ENCODE data around the gene ERFL.

Gene ERFL

DNA sequence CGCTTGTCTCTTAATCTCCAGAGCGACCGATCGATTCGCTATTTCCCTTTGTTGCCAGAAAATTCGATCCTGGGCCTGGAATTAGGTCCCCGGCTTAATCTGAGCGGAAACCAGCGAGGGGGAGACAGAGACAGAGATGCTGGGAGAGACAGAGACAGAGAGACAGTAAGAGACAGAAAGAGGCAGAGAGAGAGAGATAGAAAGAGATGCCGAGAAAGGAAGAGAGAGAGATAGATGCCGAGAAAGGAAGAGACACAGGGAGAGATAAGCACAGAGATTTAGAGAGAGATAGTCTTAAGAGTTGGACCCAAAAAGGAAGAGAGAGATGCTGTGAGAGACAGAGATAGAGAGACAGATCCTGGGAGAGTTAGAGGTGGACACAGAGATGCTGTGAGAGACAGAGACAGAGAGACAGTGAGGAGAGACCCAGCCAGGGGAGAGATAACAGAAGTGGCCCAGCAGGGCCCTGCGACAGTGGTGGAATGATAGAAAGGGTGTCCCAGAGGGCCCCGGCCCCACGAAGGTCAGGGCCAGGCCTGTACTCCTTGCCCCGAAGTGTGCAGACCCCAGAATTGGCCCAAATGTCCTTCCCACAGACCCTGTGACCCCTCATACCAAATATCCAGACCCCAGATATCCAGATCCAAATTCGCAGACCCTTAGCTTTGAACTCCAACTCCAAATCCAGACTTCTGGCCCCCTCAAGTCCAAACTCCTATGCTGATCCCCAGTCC lies 1.3 kb downstream of the ERFL start:
- Histone ChIP-seq H3K27ac (ENCODE audit: low read depth, low read length) (no peak overlapping the region), H3K4me3 (ENCODE audit: low read depth in 1 of 2, low read length in 2 of 2) (no peak overlapping the region), H3K9ac (ENCODE audit: low read depth in 1 of 2, low read length in 2 of 2) (no peak overlapping the region), H3K4me1 (ENCODE audit: control insufficient read depth in 1 of 2, insufficient read depth in 2 of 2, low read length in 2 of 2) (peaks cover 9 to 10% of the 10 kb centered on the region in 2 donors), H3K36me3 (ENCODE audit: control insufficient read depth in 1 of 2, insufficient read depth in 2 of 2, low read length in 2 of 2) (no peaks in the 10 kb centered on the region), H3K27me3 (ENCODE audit: control insufficient read depth in 1 of 2, insufficient read depth in 2 of 2, low read length in 2 of 2) (peaks cover 77 to 89% of the 10 kb centered on the region in 2 donors), H3K9me3 (ENCODE audit: control insufficient read depth in 1 of 2, low read length in 2 of 2) (no peaks in the 10 kb centered on the region)

DNA sequence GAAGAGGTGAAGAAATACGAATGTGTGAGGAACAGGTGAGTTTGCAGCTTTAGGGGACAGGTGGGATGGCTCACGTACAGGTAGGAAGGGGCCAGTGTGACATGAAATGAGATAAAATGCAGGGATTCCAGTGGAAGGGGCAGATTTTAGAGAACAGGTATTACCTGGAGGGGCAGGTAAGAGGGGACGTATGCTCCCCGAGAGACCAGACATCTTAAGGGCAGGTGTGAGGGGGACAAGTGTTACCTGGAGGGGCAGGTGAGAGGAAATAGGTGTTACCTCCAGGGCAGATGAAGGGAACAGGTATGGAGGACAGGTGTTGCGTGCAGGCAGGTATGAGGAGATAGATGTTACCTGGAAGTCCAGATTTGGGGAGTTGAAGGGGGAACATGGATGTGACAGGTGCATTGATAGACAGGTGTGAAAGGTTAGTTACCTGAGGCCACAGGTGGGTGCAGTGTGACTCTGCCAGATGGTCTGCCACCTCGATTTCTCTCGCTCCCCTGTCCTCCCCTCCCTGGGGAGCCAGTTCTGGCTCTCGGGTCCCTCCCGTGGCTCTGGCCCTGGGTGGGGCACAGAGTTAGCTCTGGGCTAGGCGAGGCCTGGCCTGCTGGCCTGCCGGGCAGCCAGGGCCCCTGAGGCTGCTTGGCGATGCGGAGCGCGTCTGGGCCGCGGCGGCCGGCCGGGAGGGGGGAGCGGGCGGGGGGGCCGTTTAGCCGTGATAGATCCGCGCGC lies 2.1 kb downstream of the ERFL start:
- H3K9me3 ChIP-seq (ENCODE audit: control insufficient read depth in 1 of 2, low read length in 2 of 2): no peaks in the 10 kb centered on the region
- no peak overlapping the region for H3K9ac ChIP-seq (ENCODE audit: low read depth in 1 of 2, low read length in 2 of 2)
- H3K4me1 ChIP-seq (ENCODE audit: control insufficient read depth in 1 of 2, insufficient read depth in 2 of 2, low read length in 2 of 2): peaks cover 9 to 10% of the 10 kb centered on the region in 2 donors
- H3K27me3 ChIP-seq (ENCODE audit: control insufficient read depth in 1 of 2, insufficient read depth in 2 of 2, low read length in 2 of 2): peaks cover 76 to 88% of the 10 kb centered on the region in 2 donors
- no peak overlapping the region for H3K4me3 ChIP-seq (ENCODE audit: low read depth in 1 of 2, low read length in 2 of 2)
- no peaks in the 10 kb centered on the region for H3K36me3 ChIP-seq (ENCODE audit: control insufficient read depth in 1 of 2, insufficient read depth in 2 of 2, low read length in 2 of 2)
- no peak overlapping the region for H3K27ac ChIP-seq (ENCODE audit: low read depth, low read length)

DNA sequence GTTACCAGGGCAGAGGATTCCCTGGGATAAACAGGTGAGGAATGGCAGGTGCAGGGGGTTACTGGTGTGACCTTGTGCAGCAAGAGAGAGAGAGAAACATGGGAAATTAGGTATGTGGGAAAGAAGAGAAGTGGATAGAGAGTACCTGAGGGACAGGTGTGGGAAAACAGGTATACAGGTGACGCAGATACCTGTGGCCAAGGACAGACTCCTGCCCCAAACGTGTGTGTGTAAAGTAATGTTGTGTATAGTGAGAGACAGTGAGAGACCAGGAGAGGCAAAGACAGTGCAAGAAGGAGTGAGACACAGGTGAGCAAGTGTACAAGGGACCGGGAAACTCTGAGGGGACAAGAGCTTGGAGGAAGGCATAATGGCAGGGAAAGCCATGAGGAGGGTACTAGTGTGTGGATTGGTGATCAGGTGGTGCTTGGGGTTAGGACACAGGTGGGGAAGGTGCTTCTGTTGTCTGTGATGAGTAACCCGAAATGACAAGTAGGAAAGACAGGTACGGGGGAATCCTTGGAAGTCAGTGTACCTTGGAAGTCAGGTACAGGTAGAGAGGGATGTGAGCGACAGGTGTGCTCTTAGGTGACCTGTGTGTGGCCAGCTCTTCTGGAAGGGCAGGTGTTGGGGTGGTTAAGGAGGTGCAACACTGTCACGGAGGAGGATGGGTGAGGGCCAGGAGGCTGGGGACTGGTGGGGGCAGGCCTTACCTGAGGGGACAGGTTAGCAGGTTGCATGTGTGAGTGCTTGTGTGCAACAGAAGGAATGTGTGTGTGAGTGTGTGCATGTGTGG lies 2.8 kb downstream of the ERFL start:
- Histone ChIP-seq H3K9me3 (ENCODE audit: control insufficient read depth in 1 of 2, low read length in 2 of 2) (no peaks in the 10 kb centered on the region), H3K36me3 (ENCODE audit: control insufficient read depth in 1 of 2, insufficient read depth in 2 of 2, low read length in 2 of 2) (no peaks in the 10 kb centered on the region), H3K4me3 (ENCODE audit: low read depth in 1 of 2, low read length in 2 of 2) (no peak overlapping the region), H3K9ac (ENCODE audit: low read depth in 1 of 2, low read length in 2 of 2) (no peak overlapping the region), H3K4me1 (ENCODE audit: control insufficient read depth in 1 of 2, insufficient read depth in 2 of 2, low read length in 2 of 2) (peaks cover 9 to 12% of the 10 kb centered on the region in 2 donors), H3K27me3 (ENCODE audit: control insufficient read depth in 1 of 2, insufficient read depth in 2 of 2, low read length in 2 of 2) (peaks cover 76 to 88% of the 10 kb centered on the region in 2 donors), H3K27ac (ENCODE audit: low read depth, low read length) (no peak overlapping the region)

DNA sequence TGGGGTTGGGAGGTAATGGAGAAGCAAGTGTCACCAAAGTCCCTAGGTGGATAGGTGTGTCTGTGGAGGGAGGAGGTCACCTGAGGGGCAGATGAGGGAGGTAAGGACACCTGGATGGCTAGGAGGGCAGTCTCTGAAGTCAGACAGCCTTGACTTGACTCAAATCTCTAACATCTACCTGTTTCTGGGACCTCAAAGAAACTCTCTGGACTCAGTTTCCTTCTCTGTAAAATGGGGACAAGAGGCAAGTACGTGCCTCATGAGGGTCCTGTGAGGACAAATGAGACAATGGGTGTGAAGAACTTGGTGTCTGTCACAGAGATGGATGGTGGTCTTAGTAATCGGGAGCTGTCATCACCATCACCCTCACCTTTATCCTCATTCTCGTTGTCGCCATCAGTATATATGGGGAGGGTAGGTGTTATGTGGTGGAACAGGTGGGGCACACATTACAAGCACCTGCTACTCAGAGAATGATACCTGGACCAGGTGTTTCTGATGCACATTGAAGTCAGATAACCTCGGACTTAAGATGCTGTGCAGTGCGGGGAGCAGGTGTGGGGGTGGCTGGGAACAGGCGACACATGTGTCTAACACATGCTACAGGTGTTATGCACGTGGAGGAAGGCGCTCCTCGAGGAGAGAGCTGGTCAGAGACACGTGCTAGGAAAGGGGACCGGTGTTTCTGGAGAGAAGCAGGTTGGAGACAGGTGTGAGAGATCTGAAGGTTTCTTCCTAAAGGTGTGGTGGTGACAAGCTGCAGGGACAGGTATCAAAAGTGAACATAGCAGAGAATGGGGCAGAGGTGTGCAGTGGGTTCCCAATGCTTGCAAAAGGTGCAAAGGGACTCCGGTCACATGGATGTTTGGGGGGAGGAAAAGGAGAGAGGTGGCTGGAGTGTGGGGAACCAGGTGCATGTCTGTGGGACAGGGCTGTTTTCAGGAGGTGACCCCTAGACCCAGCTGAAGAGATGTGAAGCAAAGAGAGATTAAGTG lies 3.8 kb downstream of the ERFL start:
- H3K9ac ChIP-seq (ENCODE audit: low read depth in 1 of 2, low read length in 2 of 2): no peak overlapping the region
- no peaks in the 10 kb centered on the region for H3K9me3 ChIP-seq (ENCODE audit: control insufficient read depth in 1 of 2, low read length in 2 of 2)
- no peak overlapping the region for H3K4me3 ChIP-seq (ENCODE audit: low read depth in 1 of 2, low read length in 2 of 2)
- no peak overlapping the region for H3K27ac ChIP-seq (ENCODE audit: low read depth, low read length)
- H3K27me3 ChIP-seq (ENCODE audit: control insufficient read depth in 1 of 2, insufficient read depth in 2 of 2, low read length in 2 of 2): peaks cover 76 to 83% of the 10 kb centered on the region in 2 donors
- peaks cover 9 to 11% of the 10 kb centered on the region in 2 donors for H3K4me1 ChIP-seq (ENCODE audit: control insufficient read depth in 1 of 2, insufficient read depth in 2 of 2, low read length in 2 of 2)
- H3K36me3 ChIP-seq (ENCODE audit: control insufficient read depth in 1 of 2, insufficient read depth in 2 of 2, low read length in 2 of 2): no peaks in the 10 kb centered on the region

DNA sequence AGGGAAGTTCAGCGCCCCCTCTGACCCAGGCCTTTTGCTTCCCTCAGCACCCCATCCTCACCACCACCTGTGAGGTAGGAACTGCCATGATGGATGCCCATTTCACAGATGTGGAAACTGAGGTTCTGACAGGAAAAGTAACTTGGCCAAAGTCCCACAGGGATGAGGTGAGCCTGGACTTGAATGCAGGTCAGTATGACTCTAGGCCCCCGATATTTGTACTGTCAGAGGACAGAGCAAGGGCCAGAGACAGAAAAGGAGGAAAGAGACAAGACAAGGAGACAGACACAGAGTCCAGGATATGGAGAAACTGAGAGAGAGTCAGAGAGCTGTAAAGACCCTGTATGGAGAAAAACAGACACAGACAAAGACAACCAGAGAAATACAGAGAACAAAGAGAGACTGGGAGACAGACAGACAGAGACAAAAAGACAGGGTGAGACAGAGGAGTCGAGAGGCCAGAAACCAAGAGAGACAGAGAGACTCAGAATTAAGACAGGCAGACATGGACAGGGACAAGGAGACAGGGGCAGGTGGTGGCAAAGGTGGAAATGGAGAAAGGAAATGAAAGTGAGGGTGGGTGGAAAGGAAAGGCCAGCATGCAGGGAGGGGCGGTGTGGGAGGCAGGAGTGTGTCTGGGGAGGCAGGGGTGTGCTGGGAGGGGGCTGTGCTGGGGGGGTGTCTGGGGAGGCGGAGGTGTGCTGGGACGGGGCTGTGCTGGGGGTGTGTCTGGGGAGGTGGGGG lies 5.0 kb downstream of the ERFL start:
- no peaks in the 10 kb centered on the region for H3K36me3 ChIP-seq (ENCODE audit: control insufficient read depth in 1 of 2, insufficient read depth in 2 of 2, low read length in 2 of 2)
- no peak overlapping the region for H3K9ac ChIP-seq (ENCODE audit: low read depth in 1 of 2, low read length in 2 of 2)
- H3K27ac ChIP-seq (ENCODE audit: low read depth, low read length): no peak overlapping the region
- no peaks in the 10 kb centered on the region for H3K9me3 ChIP-seq (ENCODE audit: control insufficient read depth in 1 of 2, low read length in 2 of 2)
- peaks cover 0 to 3% of the 10 kb centered on the region in 2 donors for H3K4me1 ChIP-seq (ENCODE audit: control insufficient read depth in 1 of 2, insufficient read depth in 2 of 2, low read length in 2 of 2)
- H3K27me3 ChIP-seq (ENCODE audit: control insufficient read depth in 1 of 2, insufficient read depth in 2 of 2, low read length in 2 of 2): peaks cover 75 to 79% of the 10 kb centered on the region in 2 donors
- no peak overlapping the region for H3K4me3 ChIP-seq (ENCODE audit: low read depth in 1 of 2, low read length in 2 of 2)

DNA sequence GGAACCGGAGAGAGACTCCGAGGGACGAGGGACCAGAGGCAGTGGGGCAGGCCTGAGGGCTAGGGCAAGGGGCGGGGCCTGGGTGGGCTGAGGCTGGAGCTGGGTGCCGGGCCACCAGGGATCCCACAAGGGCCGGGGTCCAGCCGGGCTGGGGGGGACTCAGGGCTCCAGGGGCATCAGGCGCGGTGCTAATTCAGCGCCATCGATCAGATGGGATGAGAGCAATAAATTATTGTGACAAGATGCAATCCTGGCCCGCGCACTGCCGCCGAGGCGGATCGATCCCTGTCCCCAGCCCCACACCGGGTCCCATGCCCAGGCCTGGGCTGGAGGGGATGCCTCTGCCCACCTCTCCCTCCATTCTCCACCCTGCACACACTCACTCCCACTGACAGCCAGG lies 5.7 kb downstream of the ERFL start:
- Histone ChIP-seq H3K4me1 (ENCODE audit: control insufficient read depth in 1 of 2, insufficient read depth in 2 of 2, low read length in 2 of 2) (peaks cover 0 to 3% of the 10 kb centered on the region in 2 donors), H3K4me3 (ENCODE audit: low read depth in 1 of 2, low read length in 2 of 2) (no peak overlapping the region), H3K36me3 (ENCODE audit: control insufficient read depth in 1 of 2, insufficient read depth in 2 of 2, low read length in 2 of 2) (no peaks in the 10 kb centered on the region), H3K27me3 (ENCODE audit: control insufficient read depth in 1 of 2, insufficient read depth in 2 of 2, low read length in 2 of 2) (peaks cover 77 to 83% of the 10 kb centered on the region in 2 donors), H3K27ac (ENCODE audit: low read depth, low read length) (no peak overlapping the region), H3K9ac (ENCODE audit: low read depth in 1 of 2, low read length in 2 of 2) (no peak overlapping the region), H3K9me3 (ENCODE audit: control insufficient read depth in 1 of 2, low read length in 2 of 2) (no peaks in the 10 kb centered on the region)

DNA sequence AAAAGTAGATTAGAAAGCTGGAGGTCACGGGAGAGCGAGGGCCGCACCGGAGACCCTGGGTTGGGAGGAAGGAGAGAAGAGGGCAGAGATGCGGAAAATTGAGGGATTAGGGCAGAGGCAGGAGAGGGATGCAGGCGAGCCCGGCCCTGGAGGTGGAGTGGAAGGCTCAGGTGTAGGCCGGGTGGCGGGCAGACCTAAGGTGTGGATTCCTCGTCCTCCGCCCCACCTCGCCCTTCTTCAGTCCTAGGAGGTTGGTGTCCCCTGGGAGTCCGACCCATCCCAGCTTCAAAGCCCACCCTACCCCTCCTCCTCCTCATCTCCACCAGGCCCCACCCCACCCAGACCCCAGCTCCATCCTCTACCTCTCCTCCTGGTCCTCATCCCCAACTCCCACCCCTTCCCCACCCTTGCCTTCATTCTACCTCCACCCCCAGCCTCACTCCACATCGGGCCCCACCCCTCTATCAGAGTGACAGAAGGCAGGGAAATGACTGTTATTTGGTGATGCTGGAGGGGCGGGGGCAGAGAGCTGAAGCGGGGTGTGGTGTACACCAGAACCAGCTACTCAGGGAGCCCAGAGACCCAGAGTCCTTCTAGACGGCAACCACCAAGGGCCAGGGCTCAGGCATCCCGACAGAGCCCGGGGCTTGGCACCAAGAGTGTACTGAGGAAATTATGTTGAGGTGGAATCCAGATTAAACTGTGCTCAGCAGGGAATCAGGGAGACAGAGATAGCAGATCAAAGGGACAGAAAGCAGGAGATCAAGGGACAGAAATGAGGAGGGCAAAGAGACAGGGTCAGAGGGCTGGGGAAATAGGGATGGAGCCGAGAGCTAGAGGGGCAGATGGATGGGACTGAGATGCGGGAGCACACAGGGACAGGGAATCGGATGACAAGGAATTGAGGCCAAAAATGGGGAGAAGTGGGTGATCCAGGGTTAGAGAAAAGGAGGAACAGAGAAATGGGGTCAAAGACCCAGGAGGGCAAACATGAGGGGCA lies 6.4 kb downstream of the ERFL start:
- Histone ChIP-seq H3K27me3 (ENCODE audit: control insufficient read depth in 1 of 2, insufficient read depth in 2 of 2, low read length in 2 of 2) (peaks cover 75 to 81% of the 10 kb centered on the region in 2 donors), H3K27ac (ENCODE audit: low read depth, low read length) (no peak overlapping the region), H3K4me1 (ENCODE audit: control insufficient read depth in 1 of 2, insufficient read depth in 2 of 2, low read length in 2 of 2) (peaks cover 0 to 3% of the 10 kb centered on the region in 2 donors), H3K36me3 (ENCODE audit: control insufficient read depth in 1 of 2, insufficient read depth in 2 of 2, low read length in 2 of 2) (no peaks in the 10 kb centered on the region), H3K9me3 (ENCODE audit: control insufficient read depth in 1 of 2, low read length in 2 of 2) (no peaks in the 10 kb centered on the region), H3K4me3 (ENCODE audit: low read depth in 1 of 2, low read length in 2 of 2) (no peak overlapping the region), H3K9ac (ENCODE audit: low read depth in 1 of 2, low read length in 2 of 2) (no peak overlapping the region)

DNA sequence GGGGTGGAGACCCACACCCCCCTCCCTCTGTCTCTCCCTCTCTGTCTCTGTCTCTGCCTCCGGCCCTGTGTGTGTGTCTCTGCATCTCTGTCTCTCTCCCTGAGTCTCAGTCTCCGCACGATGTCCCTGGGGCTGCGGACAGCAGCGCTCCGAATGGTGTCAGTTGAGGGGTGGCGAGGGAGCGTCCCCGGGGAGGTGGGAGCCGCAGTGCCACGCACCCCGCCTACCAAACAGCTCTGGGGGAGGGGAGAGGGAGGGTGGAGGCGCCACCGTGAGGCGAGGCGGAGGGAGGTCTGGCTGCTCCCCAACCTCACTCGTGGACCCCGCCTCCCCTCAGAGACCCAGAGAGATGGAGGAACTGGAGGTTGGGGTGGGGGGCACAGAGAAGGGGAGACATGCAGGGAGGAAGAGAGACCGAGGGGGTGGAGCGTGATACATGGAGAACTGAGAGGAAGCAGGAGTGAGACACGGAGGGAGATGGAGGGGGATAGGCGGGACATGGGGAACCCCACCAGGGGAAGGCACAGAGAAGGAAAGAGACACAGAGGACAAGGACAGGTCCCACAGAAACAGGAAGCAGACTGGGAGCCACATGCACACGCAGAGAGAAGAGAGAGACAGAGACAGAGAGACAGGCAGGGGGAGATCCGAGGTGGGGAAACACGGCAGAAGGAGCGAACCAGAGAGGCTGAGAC lies 7.2 kb downstream of the ERFL start:
- H3K36me3 ChIP-seq (ENCODE audit: control insufficient read depth in 1 of 2, insufficient read depth in 2 of 2, low read length in 2 of 2): no peaks in the 10 kb centered on the region
- no peaks in the 10 kb centered on the region for H3K9me3 ChIP-seq (ENCODE audit: control insufficient read depth in 1 of 2, low read length in 2 of 2)
- H3K9ac ChIP-seq (ENCODE audit: low read depth in 1 of 2, low read length in 2 of 2): no peak overlapping the region
- H3K27ac ChIP-seq (ENCODE audit: low read depth, low read length): no peak overlapping the region
- H3K4me1 ChIP-seq (ENCODE audit: control insufficient read depth in 1 of 2, insufficient read depth in 2 of 2, low read length in 2 of 2): peaks cover 0 to 3% of the 10 kb centered on the region in 2 donors
- H3K27me3 ChIP-seq (ENCODE audit: control insufficient read depth in 1 of 2, insufficient read depth in 2 of 2, low read length in 2 of 2): peaks cover 75 to 83% of the 10 kb centered on the region in 2 donors
- no peak overlapping the region for H3K4me3 ChIP-seq (ENCODE audit: low read depth in 1 of 2, low read length in 2 of 2)

All from duodenal mucosa (tissue), 2 donors.